Dermis blood vessel endothelial cell (primary cell): ENCODE results near the gene RANBP10. TPM values are rescaled to one million over a fixed set of nuclear protein-coding genes. Genes with fewer than 3 reads are reported as not detected.
"Not testable (repeated sequence)": the region's sequence is repeated elsewhere in the genome, so short reads cannot be mapped to it uniquely, and the experiment has no call there.

Experiments
- DNase-seq: peaks from one replicate; pipeline ENCODE4 v3.0.0; 2010
- total RNA-seq: library from RNA; depleted of rRNA; stranded (reverse); fragments of >200 nt; gene quantifications from 2 replicates; pipeline ENCODE4 v1.2.3, GENCODE V29; 2014

RANBP10 gene
- total RNA-seq, 1 donor from 2014 or later = 8.2 TPM

- no peak for DNase-seq
Observed at GRCh38 chr16:67775273-67775672, 31.1 kb downstream of the RANBP10 start.

- DNase-seq = no peak
Observed at GRCh38 chr16:67774457-67774853, 31.9 kb downstream of the RANBP10 start.

GRCh38 chr16:67773569-67774456, 32.5 kb downstream of the RANBP10 start:
- peak; percentile 67 for DNase-seq

- peak; percentile 86 for DNase-seq
Observed at GRCh38 chr16:67773099-67773498, 33.3 kb downstream of the RANBP10 start.

DNA sequence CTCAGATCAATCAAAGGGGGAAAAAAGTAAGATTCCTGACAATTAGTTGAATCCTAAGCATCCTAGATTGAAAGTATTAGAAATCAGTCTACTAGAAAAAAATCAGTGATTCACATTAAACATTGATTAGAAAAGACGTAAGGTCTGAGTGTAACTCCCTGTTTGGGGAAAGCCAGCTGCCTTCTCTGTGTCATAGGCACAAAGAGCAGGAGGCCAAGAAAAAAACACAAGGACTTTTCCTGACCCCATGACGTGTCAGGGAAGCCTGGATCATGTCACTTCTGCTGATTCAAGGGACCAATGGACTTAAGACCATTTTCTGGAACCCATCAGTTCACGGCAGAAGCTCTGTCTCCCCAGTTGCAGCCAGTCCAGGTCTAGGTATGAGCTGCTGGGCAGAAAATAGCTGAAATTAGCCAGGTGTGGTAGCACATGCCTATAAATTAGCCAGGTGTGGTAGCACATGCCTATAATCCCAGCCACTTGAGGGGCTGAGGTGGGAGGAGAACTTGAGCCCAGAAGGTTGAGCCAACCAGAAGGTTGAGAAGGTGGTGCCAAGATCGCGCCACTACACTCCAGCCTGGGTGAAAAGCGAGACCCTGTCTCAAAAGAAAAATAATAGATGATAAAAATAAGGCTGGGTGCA, 35.9 kb downstream of the RANBP10 start:
- peak; percentile 84 for DNase-seq

DNA sequence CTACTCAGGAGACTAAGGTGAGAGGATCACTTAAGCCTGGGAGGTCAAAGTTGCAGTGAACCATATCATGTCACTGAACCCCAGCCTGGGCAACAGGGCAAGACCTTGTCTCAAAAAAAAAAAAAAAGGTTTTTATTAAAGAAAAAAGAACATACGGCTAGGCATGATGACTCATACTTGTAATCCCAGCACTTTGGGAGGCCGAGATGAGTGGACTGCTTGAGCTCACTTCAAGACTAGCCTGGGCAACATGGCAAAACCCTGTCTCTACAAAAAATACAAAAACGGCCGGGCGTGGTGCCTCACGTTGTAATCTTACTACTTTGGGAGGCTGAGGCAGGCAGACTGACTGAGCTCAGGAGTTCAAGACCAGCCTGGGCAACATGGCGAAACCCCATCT, 38.4 kb downstream of the RANBP10 start:
- peak; percentile 52 for DNase-seq

- DNase-seq = no peak
Observed at GRCh38 chr16:67766291-67766690, 40.1 kb downstream of the RANBP10 start.

- peak; percentile 17 for DNase-seq
Observed at GRCh38 chr16:67764158-67764667, 42.1 kb downstream of the RANBP10 start.

- no peak for DNase-seq
Observed at GRCh38 chr16:67763066-67763465, 43.3 kb downstream of the RANBP10 start.

DNA sequence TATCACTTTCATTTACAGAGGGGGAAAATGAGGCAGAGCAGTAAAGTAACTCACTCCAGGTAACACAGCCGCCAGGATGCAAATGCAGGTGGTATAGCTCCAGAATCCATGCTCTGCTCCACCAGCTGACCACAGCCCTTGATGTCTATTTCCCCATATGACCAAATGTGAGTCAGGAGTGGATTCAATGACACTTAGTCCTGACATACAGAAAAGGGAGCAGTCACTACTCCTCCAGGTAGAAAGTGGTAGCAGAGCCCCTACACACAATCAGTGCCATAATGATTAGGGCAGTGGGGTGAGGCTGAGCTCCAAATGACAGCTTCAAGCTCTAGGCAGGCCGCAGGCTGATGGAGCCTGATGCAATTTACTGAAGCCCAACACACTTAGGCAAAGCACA, 44.0 kb downstream of the RANBP10 start:
- DNase-seq = no peak

DNA sequence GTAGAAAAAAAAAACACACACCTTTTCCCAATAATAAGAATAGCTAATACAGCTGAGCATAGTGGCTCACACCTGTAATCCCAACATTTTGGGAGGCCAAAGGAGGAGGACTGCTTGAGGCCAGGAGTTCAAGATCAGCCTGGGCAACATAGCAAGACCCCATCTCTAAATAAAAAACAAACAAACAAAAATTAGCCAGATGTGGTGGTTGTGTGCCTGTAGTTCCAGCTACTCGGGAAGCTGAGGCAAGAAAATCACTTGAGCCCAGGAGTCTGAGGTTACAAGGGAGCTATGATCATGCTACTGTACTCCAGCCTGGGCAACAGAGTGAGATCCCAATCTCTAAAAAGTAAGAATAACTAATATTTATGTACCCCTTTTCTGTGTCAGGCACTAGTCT, 44.4 kb downstream of the RANBP10 start:
- DNase-seq = no peak

GRCh38 chr16:67760956-67761230, 45.5 kb downstream of the RANBP10 start:
- DNase-seq = no peak

DNA sequence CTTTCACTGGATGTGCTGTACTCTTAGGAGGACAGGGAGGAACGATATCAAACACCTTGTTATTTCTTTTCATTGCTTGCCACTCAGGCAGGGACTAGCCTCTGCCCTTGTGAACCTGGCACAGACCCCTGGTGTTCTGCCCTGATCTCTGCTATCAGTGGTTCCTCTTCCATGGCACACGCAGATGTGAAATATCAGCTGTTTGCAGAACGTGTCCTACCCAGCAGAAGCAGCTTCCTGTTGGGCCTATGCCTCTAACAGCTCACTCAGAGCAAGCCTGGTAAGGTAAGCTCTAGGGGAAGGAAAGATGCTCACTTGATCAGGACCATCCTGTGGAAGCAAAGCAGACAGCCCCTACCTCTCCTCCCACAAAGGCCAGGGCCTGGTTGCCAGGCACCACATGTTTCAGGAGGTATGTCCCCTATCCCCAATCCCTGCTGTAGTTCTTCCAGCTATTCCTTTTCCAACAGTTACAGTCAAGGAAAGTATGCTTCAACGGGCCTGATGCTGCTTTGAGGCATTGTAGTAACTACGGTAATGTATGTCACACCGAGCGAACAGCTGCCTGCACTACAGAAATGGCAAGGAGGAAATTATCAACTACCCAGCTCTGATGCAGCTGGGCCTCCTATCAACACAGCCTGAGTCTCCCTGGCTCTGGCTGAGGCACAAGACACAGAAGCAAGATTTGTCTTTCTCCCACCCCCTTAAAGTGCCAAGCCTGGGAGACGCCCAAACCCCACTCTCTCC, 46.0 kb downstream of the RANBP10 start:
- DNase-seq = no peak

GRCh38 chr16:67758966-67759365, 47.4 kb downstream of the RANBP10 start:
- no peak for DNase-seq

DNA sequence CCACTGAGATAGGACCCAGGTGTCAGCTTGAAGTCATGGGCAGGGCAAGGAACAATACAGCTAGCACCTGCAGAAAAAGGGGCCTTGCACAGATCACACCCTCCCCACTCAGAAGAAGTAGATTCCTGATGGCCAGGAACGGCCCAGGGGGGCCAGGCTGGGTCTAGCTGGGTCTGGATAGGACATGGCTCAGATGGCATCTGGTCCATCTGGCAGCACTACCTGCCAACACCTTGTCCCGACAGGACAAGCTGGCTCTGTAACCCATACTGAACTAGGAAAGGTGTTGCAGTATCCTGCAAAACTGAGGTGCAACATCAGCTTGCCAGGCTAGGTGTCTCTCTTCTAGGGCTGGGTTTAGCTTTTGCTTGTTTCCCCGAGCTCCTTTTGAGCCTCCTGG, 48.4 kb downstream of the RANBP10 start:
- DNase-seq = no peak

DNA sequence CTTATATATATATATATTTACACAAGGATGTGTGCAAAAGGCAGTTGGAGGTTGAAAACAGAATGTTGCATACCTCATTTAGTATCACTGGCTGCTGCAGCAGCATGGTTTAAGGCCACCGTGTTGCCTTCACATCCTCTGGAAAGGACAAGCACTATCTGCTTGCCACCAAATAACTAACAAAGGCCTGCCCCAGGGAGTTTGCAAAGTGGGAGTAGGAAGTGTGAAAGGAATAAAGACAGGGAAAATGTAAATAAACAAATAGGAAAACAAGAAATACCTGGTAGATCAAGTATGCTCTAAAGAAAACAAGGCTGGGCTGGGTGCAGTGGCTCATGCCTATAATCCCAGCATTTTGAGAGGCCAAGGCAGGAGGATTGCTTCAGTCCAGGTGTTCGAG, 53.7 kb downstream of the RANBP10 start:
- DNase-seq = no peak

DNA sequence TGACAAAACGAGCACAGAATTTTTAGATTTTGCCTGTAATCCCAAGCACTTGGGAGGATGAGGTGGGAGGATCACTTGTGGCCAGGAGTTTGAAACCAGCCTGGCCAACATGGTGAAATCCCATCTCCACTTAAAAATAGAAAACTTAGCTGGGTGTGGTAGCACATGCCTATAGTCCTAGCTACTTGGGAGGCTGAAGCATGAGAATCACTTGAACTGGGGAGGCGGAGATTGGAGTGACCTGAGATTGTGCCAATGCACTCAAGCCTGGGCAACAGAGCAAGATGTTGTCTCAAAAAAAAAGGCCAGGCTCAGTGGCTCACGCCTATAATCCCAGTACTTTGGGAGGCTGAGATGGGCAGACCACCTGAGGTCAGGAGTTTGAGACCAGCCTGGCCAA, 55.0 kb downstream of the RANBP10 start:
- DNase-seq = not testable (repeated sequence)

GRCh38 chr16:67750466-67750865, 55.9 kb downstream of the RANBP10 start:
- DNase-seq = no peak

DNA sequence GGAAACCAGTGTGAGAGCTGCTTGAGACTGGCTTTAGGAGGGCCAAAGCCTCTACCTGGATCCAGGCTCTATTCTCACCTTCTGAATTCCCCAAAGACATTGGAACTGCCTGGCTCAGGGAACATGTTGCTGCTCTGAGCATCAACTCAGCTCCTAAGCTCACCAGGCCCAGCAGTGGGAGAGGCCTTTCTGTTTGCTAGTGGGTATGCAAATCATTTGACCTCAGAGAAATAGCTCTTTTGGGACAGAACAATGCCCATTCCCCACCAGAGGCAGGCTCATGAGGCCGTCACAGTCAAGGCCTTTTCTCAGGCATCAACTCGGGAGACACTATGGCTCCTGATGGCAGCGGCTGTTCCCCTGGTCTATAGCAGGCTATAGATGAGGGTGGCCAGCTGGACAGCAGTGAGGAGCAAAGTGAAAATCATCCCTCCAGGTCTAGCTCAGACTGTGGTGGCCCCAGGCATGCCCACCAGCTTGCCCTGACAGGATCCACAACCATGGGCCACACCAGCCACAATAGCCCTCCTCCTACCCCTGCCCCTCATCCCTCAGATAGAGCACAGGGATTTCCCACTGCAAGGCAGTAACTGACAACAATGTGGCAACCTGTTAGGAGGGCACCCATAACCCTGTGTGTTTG, 56.8 kb downstream of the RANBP10 start:
- no peak for DNase-seq

GRCh38 chr16:67748834-67749233, 57.5 kb downstream of the RANBP10 start:
- no peak for DNase-seq

DNA sequence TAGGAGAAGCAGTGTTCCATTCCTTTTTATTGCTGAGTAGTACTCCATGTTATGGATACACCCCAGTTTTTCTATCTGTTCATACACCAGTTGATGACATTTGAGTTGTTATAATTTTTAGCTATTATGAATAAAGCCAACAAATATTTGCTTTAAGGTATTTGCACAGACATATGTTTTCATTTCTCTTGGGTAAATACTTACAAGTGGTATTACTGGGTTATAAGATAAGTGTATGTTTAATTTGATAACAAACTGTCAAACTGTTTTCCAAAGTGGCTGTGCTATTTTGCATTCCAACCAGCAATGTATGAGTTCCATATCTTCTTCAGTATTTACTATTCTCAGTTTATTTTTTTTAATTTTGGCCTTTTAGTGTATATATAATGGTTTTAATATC, 59.5 kb downstream of the RANBP10 start:
- no peak for DNase-seq

DNA sequence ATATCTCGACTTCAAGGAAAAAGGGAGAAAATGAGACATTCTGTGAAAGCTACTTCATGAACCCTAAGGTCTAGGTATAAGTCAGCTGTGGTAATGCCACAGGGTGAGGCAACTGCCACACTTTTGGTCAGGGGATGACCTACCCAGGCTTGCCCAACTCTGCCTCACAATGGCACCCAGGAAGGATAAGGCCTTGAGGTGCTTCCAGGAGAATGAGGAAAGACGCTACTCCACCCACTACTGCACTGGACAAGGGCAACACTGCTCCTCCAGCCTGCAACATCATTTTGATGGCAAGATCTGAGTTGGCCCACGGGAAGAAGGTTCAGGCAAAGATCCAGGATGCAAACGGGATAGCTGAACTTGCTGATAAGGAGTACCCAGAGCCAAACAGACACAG, 65.2 kb downstream of the RANBP10 start:
- DNase-seq = no peak

DNA sequence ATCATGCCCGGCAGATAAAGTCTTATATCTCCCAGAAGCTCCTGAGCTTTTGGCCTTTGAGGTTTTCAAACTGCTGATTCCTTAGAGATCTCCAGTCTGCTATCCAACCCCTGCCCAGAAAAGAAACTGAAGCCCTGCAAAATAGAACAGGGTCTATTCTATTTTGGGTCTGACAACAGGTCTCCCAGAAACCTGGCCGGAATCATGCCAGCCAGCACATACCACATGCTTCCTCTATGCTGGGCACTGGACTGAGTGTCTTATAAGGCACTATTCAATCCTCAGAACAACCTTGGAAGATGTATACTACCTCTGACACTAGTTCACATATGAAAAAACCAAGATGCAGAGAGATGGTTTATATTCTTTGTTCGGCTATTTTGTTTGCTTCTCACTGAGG, 66.0 kb downstream of the RANBP10 start:
- DNase-seq = no peak
